Muscle of leg (tissue), 11 donors: Measurements from ENCODE around the gene ME3. TPM values are rescaled to one million over a fixed set of nuclear protein-coding genes. Genes with fewer than 3 reads are reported as not detected.

ENCODE experiments used
- DNase-seq: peaks from one replicate; pipeline ENCODE4 v3.0.0; 2013
- H3K27ac ChIP-seq: one replicate; pipeline ENCODE4 v1.5.1; 2013; ENCODE audit warnings: mild to moderate bottlenecking, low read length, control low read depth
- H3K27me3 ChIP-seq: one replicate; pipeline ENCODE4 v1.6.1; 2013; ENCODE audit warnings: low read length; ENCODE audit not compliant: control insufficient read depth, insufficient read depth
- H3K36me3 ChIP-seq: one replicate; pipeline ENCODE4 v1.6.1; 2013; ENCODE audit warnings: low read length; ENCODE audit not compliant: control insufficient read depth, insufficient read depth
- H3K4me1 ChIP-seq: one replicate; pipeline ENCODE4 v1.6.1; 2013; ENCODE audit warnings: low read length; ENCODE audit not compliant: control insufficient read depth, insufficient read depth
- H3K4me3 ChIP-seq: one replicate; pipeline ENCODE4 v1.5.1; 2013; ENCODE audit warnings: low read length, control low read depth
- H3K9me3 ChIP-seq: replicated peaks from 2 replicates; pipeline ENCODE4 v1.6.1; 2013; ENCODE audit warnings: low read depth, low read length; ENCODE audit not compliant: control insufficient read depth
- WGBS: methylation state at CpG from one replicate; pipeline ENCODE4 v1.1.5; 2013; ENCODE audit warnings: missing lambda C conversion rate; ENCODE audit not compliant: insufficient coverage; 5-methylcytosine and 5-hydroxymethylcytosine counted together
- polyA plus RNA-seq, 8 donors: library from polyadenylated mRNA; unstranded; fragments of 120-200 nt; gene quantifications; one replicate each; pipeline versions ENCODE4 v1.2.1 to v1.2.3, GENCODE V29; 2013; ENCODE audit warnings: inconsistent platforms in 1 of 8, low replicate concordance in 1 of 8; ENCODE audit not compliant: insufficient read length in 8 of 8, insufficient read depth in 1 of 8
- total RNA-seq: library from RNA; stranded (reverse); fragments of 120-200 nt; gene quantifications from one replicate; pipeline ENCODE4 v1.2.4, GENCODE V29; 2013

ME3 gene
- total and polyA plus RNA-seq, 9 donors = 7.0 to 12.4 (median 9.9) TPM

- H3K36me3 ChIP-seq = no peaks in the 10 kb centered on the region
- no peak overlapping the region for H3K4me3 ChIP-seq
- H3K27me3 ChIP-seq = no peaks in the 10 kb centered on the region
- no peak overlapping the region for H3K27ac ChIP-seq
- no peaks in the 10 kb centered on the region for H3K4me1 ChIP-seq
- DNase-seq = no peak
- H3K9me3 ChIP-seq = peaks cover 2% of the 10 kb centered on the region
Observed at GRCh38 chr11:86710936-86711335, 38.5 kb upstream of the ME3 start.

- H3K27me3 ChIP-seq = no peaks in the 10 kb centered on the region
- H3K9me3 ChIP-seq = peaks cover 2% of the 10 kb centered on the region
- no peak overlapping the region for H3K4me3 ChIP-seq
- no peaks in the 10 kb centered on the region for H3K36me3 ChIP-seq
- H3K4me1 ChIP-seq = no peaks in the 10 kb centered on the region
- H3K27ac ChIP-seq = no peak overlapping the region
- no peak for DNase-seq
- no CpG with 5 or more reads among the region's 2 CpGs for WGBS
Observed at GRCh38 chr11:86708669-86709068, 36.3 kb upstream of the ME3 start.

- WGBS = no CpG with 5 or more reads among the region's 5 CpGs
Observed at GRCh38 chr11:86706338-86707131, 34.1 kb upstream of the ME3 start.

GRCh38 chr11:86704710-86705109, 32.3 kb upstream of the ME3 start:
- no CpG with 5 or more reads among the region's 2 CpGs for WGBS
- no peaks in the 10 kb centered on the region for H3K4me1 ChIP-seq
- H3K4me3 ChIP-seq = no peak overlapping the region
- no peaks in the 10 kb centered on the region for H3K27me3 ChIP-seq
- no peak overlapping the region for H3K27ac ChIP-seq
- H3K9me3 ChIP-seq = no peaks in the 10 kb centered on the region
- H3K36me3 ChIP-seq = no peaks in the 10 kb centered on the region
- no peak for DNase-seq

More at GRCh38 chr11:86706338-86707131, 34.1 kb upstream of the ME3 start:
- Histone ChIP-seq H3K4me1 (no peaks in the 10 kb centered on the region), H3K27ac (no peak overlapping the region), H3K4me3 (no peak overlapping the region), H3K9me3 (peaks cover 2% of the 10 kb centered on the region), H3K36me3 (no peaks in the 10 kb centered on the region), H3K27me3 (no peaks in the 10 kb centered on the region)
- no peak for DNase-seq

GRCh38 chr11:86703987-86704386, 31.6 kb upstream of the ME3 start:
- no peak overlapping the region for H3K4me3 ChIP-seq
- no peaks in the 10 kb centered on the region for H3K4me1 ChIP-seq
- no peak for DNase-seq
- H3K27ac ChIP-seq = no peak overlapping the region
- no peaks in the 10 kb centered on the region for H3K36me3 ChIP-seq
- no peaks in the 10 kb centered on the region for H3K27me3 ChIP-seq
- WGBS = 74% methylated on average over 3 of the region's 7 CpGs
- H3K9me3 ChIP-seq = no peaks in the 10 kb centered on the region

- 86% methylated on average over 1 of the region's 4 CpGs for WGBS
- H3K36me3 ChIP-seq = no peaks in the 10 kb centered on the region
- H3K4me3 ChIP-seq = no peak overlapping the region
- no peaks in the 10 kb centered on the region for H3K4me1 ChIP-seq
- H3K27ac ChIP-seq = no peak overlapping the region
- DNase-seq = no peak
- no peaks in the 10 kb centered on the region for H3K9me3 ChIP-seq
- H3K27me3 ChIP-seq = no peaks in the 10 kb centered on the region
Observed at GRCh38 chr11:86702220-86702983, 30.0 kb upstream of the ME3 start.

GRCh38 chr11:86699040-86699791, 26.8 kb upstream of the ME3 start:
- no peak overlapping the region for H3K27ac ChIP-seq
- 50% methylated on average over 1 of the region's 1 CpG for WGBS
- H3K36me3 ChIP-seq = no peaks in the 10 kb centered on the region
- no peaks in the 10 kb centered on the region for H3K27me3 ChIP-seq
- no peaks in the 10 kb centered on the region for H3K9me3 ChIP-seq
- no peak for DNase-seq
- H3K4me1 ChIP-seq = no peaks in the 10 kb centered on the region
- H3K4me3 ChIP-seq = no peak overlapping the region

GRCh38 chr11:86698639-86699038, 26.2 kb upstream of the ME3 start:
- no peak overlapping the region for H3K4me3 ChIP-seq
- no peaks in the 10 kb centered on the region for H3K36me3 ChIP-seq
- DNase-seq = no peak
- H3K27me3 ChIP-seq = no peaks in the 10 kb centered on the region
- no peaks in the 10 kb centered on the region for H3K9me3 ChIP-seq
- no peak overlapping the region for H3K27ac ChIP-seq
- no peaks in the 10 kb centered on the region for H3K4me1 ChIP-seq
- no CpG with 5 or more reads among the region's 1 CpG for WGBS

- Histone ChIP-seq H3K27ac (no peak overlapping the region), H3K4me1 (no peaks in the 10 kb centered on the region), H3K27me3 (no peaks in the 10 kb centered on the region), H3K9me3 (no peaks in the 10 kb centered on the region), H3K36me3 (no peaks in the 10 kb centered on the region), H3K4me3 (no peak overlapping the region)
- DNase-seq = no peak
- 83% methylated on average over 1 of the region's 1 CpG for WGBS
Observed at GRCh38 chr11:86696451-86696850, 24.0 kb upstream of the ME3 start.

GRCh38 chr11:86696004-86696403, 23.6 kb upstream of the ME3 start:
- no peaks in the 10 kb centered on the region for H3K27me3 ChIP-seq
- no peak overlapping the region for H3K27ac ChIP-seq
- DNase-seq = no peak
- H3K9me3 ChIP-seq = no peaks in the 10 kb centered on the region
- H3K4me3 ChIP-seq = no peak overlapping the region
- H3K4me1 ChIP-seq = no peaks in the 10 kb centered on the region
- no CpG with 5 or more reads among the region's 1 CpG for WGBS
- no peaks in the 10 kb centered on the region for H3K36me3 ChIP-seq
